Right ventricle myocardium inferior (tissue), 1 donor: ENCODE measurements around the gene IARS2. TPM values are rescaled to one million over a fixed set of nuclear protein-coding genes. Genes with fewer than 3 reads are reported as not detected.

Experiments used
- microRNA-seq: library from miRNA; unstranded; fragments of <30 nt; microRNA quantifications from one replicate; pipeline ENCODE4 v1.2.0, GENCODE V29; 2020
- total RNA-seq: library from RNA; stranded (reverse); fragmentation: NEBNext Ultra II Directional; extraction: Animal tissue kit (Norgen Biotek cat#: 25700); gene quantifications from one replicate; pipeline ENCODE4 v1.2.1, GENCODE V29; 2021
- donor health status: DM: no; HTN: yes; CAD: no; lungs with severe emphysema.

IARS2 gene
- total RNA-seq, 1 donor from 2014 or later, result 82.3 TPM

Small RNA genes within 50 kb of the gene (microRNA-seq; reads per million reads assigned to microRNA genes)
- gene MIR194-1 (not detected), gene MIR215 (not detected)

Other genes starting within 250 kb of the IARS2 start
- 0.43 TPM for gene SLC30A10, start 165.6 kb upstream of the IARS2 start, total RNA-seq
- gene EPRS1, start 47.6 kb upstream of the IARS2 start, total RNA-seq, result 60.1 TPM
- gene BPNT1, start 4.3 kb upstream of the IARS2 start, total RNA-seq, result 19.1 TPM
- gene RAB3GAP2, start 178.3 kb downstream of the IARS2 start, total RNA-seq, result 22.1 TPM